GM12874 (cell line): Measurements from ENCODE around the gene HDAC11.

Experiments used
- CTCF ChIP-seq: IDR thresholded peaks from 2 replicates; pipeline ENCODE4 v1.5.1; 2011; ENCODE audit warnings: low read depth, mild to moderate bottlenecking, control low read depth, low read length, moderate library complexity; ENCODE audit not compliant: insufficient read depth

HDAC11 gene

GRCh38 chr3:13479582-13480339 lies at the start of gene HDAC11:
Gene HDAC11, plus strand, starts transcription at chr3:13480306. Its CDS starts 42 bp downstream, at chr3:13480348.
- TF ChIP-seq CTCF, result no peak

- no peak for TF ChIP-seq CTCF
Observed at GRCh38 chr3:13432093-13432492, 48.0 kb upstream of the HDAC11 start.

DNA sequence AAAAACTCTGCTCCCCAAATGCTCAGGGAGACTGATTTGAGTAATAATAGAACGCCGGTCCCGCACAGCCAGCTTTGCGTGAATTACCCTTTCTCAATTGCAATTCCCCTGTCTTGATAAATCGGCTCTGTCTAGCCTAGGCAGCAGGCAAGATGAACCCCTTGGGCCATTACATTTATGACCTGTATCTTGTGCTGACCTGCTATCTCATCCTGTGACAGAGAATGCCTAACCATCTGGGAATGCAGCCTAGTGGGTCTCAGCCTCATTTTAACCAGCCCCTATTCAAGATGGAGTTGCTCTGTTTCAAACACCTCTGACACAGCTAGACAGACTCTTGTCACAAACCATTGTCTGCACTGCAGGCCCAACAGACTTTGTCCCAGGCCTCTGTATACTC lies 46.2 kb upstream of the HDAC11 start:
- TF ChIP-seq CTCF, result no peak

DNA sequence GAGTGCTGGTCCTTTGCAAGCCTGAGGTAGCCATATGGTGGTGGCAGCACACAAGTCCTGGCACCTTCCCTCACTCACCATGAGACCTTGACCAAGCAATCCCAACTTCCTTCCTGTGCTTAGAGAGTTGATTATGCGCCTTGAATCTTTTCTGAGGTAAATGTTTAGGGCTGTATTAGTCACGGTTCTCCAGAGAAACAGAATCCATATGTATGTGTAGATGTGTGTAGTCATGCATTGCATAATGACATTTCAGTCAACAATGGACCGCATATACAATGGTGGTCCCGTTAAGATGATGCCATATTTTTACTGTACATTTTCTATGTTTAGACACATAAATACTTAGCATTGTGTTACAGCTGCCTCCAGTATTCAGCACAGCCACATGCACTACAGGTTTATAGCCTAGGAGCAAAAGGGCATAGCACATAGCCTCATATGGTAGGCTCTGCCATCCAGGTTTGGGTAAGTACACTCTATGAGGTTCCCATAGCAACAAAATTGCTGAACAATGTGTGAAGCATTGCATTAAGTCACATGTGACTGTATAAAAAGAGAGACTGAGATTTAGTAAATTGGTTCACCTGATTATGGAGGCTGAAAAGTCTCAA lies 39.8 kb upstream of the HDAC11 start:
- no peak for TF ChIP-seq CTCF

GRCh38 chr3:13451301-13451673 lies 28.8 kb upstream of the HDAC11 start:
- no peak for TF ChIP-seq CTCF

- peak; percentile 50; the same call in 1 of the 2 replicates for TF ChIP-seq CTCF
Observed at GRCh38 chr3:13452490-13453335, 27.4 kb upstream of the HDAC11 start.

GRCh38 chr3:13455644-13456043 lies 24.5 kb upstream of the HDAC11 start:
- no peak for TF ChIP-seq CTCF
